Measurements from ENCODE around the gene MRGPRG.

GRCh38 chr11:3201677-3202181 lies 16.9 kb downstream of the MRGPRG start:
- TF ChIP-seq CTCF (IDR thresholded peaks at IDR 0.05; ENCODE audit: low read length) (no peak), EZH2 (IDR thresholded peaks at IDR 0.05; ENCODE audit: borderline replicate concordance, low read length) (no peak)
